HG02759 (cell line): Measurements from ENCODE around the gene NSD2.
A peak's percentile ranks its signal among the peaks of the same experiment; 100 is the strongest.
"Not testable (repeated sequence)": the region's sequence is repeated elsewhere in the genome, so short reads cannot be mapped to it uniquely, and the experiment has no call there.

Source experiments
- ATAC-seq: cut with Tn5 transposase; IDR thresholded peaks from one replicate; pipeline ENCODE4 v1.9.1; 2021; ENCODE audit warnings: mild to moderate bottlenecking, moderate library complexity; ENCODE audit not compliant: unreplicated experiment

The NSD2 gene

GRCh38 chr4:1841887-1842210 is 29.3 kb upstream of the NSD2 start:
- no peak for ATAC-seq

DNA sequence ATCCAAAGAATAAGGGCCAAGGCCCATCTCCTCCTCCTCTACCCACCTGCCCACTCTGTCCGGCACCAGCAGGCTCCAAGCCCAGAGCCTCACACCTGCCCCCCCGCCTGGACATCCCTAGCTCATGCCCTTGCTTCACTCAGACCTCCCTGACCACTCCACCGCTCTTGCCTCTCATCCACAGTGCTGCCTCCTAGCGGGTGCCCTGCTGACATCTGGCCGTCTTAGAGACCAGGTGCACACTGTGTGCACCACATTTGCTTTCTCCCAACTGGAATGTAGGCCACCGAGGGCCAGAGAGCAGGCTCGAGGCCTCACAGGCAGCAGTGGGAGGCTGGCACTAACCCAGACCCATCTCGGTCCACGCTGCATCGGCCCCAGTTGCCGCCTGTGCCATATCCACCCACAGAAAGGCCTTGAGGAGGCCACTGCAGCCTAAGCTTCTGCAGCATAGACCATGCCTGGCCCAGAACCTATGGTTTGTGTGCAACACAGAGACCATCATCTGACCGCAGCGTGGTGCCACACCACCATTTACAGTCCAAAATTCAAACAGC is 28.8 kb upstream of the NSD2 start:
- ATAC-seq: no peak

GRCh38 chr4:1842993-1843448 is 28.2 kb upstream of the NSD2 start:
- no peak for ATAC-seq

DNA sequence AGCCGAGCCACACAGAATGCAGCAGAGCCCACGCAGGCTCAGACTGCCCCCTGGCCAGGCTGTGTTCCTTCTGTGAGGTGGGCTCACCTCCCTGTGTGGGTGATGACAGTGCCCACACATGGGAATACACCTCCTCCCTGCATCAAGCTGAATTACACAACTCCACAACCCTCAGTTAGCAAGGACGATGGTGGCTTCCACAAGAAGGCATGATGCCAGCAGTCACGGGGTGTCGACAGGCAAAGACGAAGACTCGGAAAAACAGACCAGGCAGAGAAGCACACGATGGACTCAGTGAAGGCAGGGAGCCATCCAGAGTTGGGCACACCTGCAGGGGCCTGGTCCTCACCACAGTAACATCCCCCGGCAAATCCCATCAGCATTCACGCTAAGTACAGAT is 27.3 kb upstream of the NSD2 start:
- no peak for ATAC-seq

DNA sequence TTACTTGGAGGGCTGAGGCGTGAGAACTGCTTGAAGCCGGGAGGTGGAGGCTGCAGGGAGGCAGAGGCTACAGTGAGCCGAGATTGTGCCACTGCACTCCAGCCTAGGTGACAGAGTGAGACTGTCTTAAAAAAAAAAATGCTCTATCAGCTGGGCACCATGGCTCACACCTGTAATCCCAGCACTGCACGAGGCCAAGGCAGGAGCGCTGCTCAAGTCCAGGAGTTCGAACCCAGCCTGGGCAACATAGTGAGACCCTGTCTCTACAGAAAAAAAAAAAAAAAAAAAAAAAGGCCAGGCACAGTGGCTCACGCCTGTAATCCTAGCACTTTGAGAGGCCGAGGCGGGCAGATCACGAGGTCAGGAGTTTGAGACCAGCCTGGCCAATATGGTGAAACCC is 26.6 kb upstream of the NSD2 start:
- not testable (repeated sequence) for ATAC-seq

GRCh38 chr4:1846580-1846979 is 24.6 kb upstream of the NSD2 start:
- ATAC-seq: no peak

GRCh38 chr4:1850276-1850675 is 20.9 kb upstream of the NSD2 start:
- ATAC-seq: no peak

- no peak for ATAC-seq
Observed at GRCh38 chr4:1851160-1851559, 20.0 kb upstream of the NSD2 start.

- ATAC-seq: no peak
Observed at GRCh38 chr4:1851575-1852410, 19.4 kb upstream of the NSD2 start.

- no peak for ATAC-seq
Observed at GRCh38 chr4:1852904-1853623, 18.1 kb upstream of the NSD2 start.

- ATAC-seq: no peak
Observed at GRCh38 chr4:1854752-1855151, 16.4 kb upstream of the NSD2 start.

- peak; percentile 31 for ATAC-seq
Observed at GRCh38 chr4:1855333-1856070, 15.7 kb upstream of the NSD2 start.

- peak; percentile 90 for ATAC-seq
Observed at GRCh38 chr4:1856071-1856942, 14.9 kb upstream of the NSD2 start, which contains the start of gene LETM1. Gene LETM1 (minus strand): TSS chr4:1856156. CDS start chr4:1855950, 206 bp downstream.

- ATAC-seq: no peak
Observed at GRCh38 chr4:1856943-1857699, 14.1 kb upstream of the NSD2 start.

GRCh38 chr4:1857931-1858330 is 13.3 kb upstream of the NSD2 start:
- ATAC-seq: no peak

DNA sequence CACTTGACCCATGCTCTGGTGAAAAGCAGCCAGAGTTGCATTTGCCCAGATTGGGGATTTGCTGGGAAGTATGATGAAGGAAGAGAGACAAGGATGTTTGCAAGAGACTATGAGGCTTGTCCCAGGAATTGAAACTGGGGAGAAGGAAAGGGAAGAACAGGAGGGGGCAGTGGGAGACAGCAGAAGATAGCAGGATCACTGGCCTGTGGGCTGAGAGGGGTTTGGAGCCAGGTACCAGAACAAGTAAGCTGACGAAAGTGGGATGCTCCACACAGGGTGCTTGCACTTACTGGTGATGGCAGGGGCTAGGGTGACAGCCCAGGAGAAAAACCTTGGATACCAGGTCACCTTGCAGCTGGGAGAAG is 11.8 kb upstream of the NSD2 start:
- ATAC-seq: no peak

DNA sequence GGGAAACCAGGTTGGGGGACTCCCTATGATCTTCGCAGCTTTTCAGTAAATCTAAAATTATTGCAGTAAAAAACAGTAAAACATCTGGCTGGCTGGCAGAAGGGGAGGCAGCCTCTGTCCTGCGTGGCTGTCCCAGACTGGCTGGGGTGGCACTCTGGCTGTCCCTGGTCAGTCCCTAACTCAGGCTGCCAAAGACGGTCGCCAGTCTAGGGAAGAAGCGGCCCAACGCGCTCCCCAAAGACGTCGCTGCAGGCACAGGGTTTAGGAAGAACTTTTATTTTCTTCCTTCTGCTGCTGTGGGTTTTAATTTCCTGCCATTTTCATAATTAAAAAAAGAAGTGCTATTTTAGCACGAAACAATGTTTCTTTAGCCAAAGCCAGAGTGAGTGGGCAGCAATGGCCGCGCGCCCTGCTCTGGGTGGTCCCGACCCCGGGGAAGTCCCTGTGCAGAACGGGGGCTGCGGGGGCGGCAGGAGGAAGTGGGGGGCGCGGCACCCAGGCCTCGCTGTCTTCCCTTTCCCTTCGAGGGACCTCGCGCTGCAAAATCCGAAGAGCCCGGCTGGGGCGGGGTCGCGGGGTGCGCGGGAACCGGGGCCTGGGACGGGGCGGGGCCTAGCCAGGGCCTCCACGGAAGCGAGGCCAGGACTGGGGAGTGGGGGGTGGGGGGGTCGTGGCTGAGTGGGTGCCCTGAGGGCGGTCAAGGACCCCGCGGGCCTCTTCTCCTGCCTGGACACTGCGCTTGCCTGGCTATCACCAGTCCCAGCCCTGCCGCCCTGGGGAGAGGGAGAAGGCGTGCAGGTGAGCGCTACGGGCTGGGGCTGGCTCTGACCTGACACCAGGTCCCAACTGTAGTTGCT is 8.9 kb upstream of the NSD2 start:
- no peak for ATAC-seq

DNA sequence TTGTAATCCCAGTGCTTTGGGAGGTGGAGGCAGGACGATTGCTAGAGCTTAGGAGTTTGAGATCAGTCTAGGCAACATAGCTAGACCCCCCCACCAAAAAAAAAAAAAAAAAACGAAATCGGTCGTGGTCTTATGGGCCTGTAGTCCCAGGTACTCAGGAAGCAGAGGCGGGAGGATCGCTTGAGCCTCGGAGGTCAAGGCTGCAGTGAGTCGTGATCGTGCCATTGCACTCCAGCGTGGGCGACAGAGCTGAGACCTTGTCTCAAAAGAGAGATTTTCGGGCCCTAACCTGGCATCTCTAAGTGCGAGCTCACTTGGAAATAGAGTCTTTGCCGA is 8.3 kb upstream of the NSD2 start:
- no peak for ATAC-seq
